Upper lobe of left lung (tissue), 4 donors: ENCODE measurements around the gene PIP4K2B.

Experiments
- CTCF ChIP-seq, 6 experiments: fragments of 450-650 bp in 4 of 6; fragments of 200-600 bp in 2 of 6; sonication (generic) in 2 of 6; IDR thresholded peaks; one replicate each; pipeline ENCODE4 v1.5.1; 2016 to 2019; ENCODE audit warnings: antibody characterized with exemption in 6 of 6
- EP300 ChIP-seq, 4 donors: sonication (generic); formaldehyde crosslinking; IDR thresholded peaks; one replicate each; pipeline ENCODE4 v1.5.1; 2017; ENCODE audit warnings: antibody characterized with exemption in 4 of 4, control low read depth in 2 of 4
- POLR2A ChIP-seq, 4 donors: fragments of 450-650 bp; IDR thresholded peaks; one replicate each; pipeline ENCODE4 v1.5.1; 2016 to 2017; ENCODE audit warnings: antibody characterized with exemption in 4 of 4, mild to moderate bottlenecking in 2 of 4
- POLR2AphosphoS5 ChIP-seq, 2 donors: sonication (generic); formaldehyde crosslinking; IDR thresholded peaks; one replicate each; pipeline ENCODE4 v1.5.1; 2017; ENCODE audit warnings: antibody characterized with exemption in 2 of 2

- TF ChIP-seq POLR2AphosphoS5 (IDR thresholded peaks at IDR 0.05) (no peak), CTCF (IDR thresholded peaks at IDR 0.05) (no peak), POLR2A (IDR thresholded peaks at IDR 0.05) (no peak), EP300 (IDR thresholded peaks at IDR 0.05) (no peak)
Measured at GRCh38 chr17:38815576-38816193, 16.3 kb upstream of the PIP4K2B start.
